Testis (tissue), 2 donors: ENCODE results near the gene MEGF6.

Experiments used
- POLR2A ChIP-seq: fragments of 450-650 bp; IDR thresholded peaks from one replicate; pipeline ENCODE4 v1.6.1; 2017; ENCODE audit warnings: antibody characterized with exemption, mild to moderate bottlenecking, moderate library complexity
- TF ChIP-seq, protein P1 (sequence below), 3 experiments: fragments of 450-650 bp in 2 of 3; fragments of 200-600 bp in 1 of 3; sonication (generic) in 1 of 3; IDR thresholded peaks; one replicate each; pipeline ENCODE4 v1.5.1; 2016 to 2019; ENCODE audit warnings: antibody characterized with exemption in 3 of 3, mild to moderate bottlenecking in 2 of 3, moderate library complexity in 1 of 3

DNA sequence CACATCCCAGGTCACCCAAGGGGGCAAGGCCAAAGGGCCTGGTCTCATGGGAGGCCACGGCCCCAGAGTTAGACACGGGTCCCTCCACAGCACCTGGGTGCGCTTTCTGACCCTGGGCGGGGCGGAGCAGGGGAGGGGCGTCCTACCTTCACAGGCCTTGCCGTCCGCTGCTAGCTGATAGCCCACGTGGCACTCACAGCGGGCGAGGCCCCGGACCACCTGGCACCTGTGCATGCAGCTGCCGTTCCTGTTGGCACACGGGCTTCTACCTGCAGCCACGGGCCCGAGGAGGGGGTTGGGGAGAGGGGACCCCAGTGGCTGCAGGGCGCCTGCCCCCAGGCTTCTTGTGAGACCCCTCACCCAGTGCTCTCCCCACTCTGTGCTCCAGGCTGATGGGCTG, 96.9 kb downstream of the MEGF6 start:
- TF ChIP-seq POLR2A: no peak
- TF ChIP-seq, protein P1, sequence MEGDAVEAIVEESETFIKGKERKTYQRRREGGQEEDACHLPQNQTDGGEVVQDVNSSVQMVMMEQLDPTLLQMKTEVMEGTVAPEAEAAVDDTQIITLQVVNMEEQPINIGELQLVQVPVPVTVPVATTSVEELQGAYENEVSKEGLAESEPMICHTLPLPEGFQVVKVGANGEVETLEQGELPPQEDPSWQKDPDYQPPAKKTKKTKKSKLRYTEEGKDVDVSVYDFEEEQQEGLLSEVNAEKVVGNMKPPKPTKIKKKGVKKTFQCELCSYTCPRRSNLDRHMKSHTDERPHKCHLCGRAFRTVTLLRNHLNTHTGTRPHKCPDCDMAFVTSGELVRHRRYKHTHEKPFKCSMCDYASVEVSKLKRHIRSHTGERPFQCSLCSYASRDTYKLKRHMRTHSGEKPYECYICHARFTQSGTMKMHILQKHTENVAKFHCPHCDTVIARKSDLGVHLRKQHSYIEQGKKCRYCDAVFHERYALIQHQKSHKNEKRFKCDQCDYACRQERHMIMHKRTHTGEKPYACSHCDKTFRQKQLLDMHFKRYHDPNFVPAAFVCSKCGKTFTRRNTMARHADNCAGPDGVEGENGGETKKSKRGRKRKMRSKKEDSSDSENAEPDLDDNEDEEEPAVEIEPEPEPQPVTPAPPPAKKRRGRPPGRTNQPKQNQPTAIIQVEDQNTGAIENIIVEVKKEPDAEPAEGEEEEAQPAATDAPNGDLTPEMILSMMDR (IDR thresholded peaks at IDR 0.05): no peak
